GM21737 (cell line): Measurements from ENCODE around the gene ZNF846.
"Not testable (repeated sequence)": the region's sequence is repeated elsewhere in the genome, so short reads cannot be mapped to it uniquely, and the experiment has no call there.

Experiments
- ATAC-seq: cut with Tn5 transposase; IDR thresholded peaks from one replicate; pipeline ENCODE4 v1.9.1; 2021; ENCODE audit warnings: mild to moderate bottlenecking, moderate library complexity; ENCODE audit not compliant: unreplicated experiment

The ZNF846 gene

DNA sequence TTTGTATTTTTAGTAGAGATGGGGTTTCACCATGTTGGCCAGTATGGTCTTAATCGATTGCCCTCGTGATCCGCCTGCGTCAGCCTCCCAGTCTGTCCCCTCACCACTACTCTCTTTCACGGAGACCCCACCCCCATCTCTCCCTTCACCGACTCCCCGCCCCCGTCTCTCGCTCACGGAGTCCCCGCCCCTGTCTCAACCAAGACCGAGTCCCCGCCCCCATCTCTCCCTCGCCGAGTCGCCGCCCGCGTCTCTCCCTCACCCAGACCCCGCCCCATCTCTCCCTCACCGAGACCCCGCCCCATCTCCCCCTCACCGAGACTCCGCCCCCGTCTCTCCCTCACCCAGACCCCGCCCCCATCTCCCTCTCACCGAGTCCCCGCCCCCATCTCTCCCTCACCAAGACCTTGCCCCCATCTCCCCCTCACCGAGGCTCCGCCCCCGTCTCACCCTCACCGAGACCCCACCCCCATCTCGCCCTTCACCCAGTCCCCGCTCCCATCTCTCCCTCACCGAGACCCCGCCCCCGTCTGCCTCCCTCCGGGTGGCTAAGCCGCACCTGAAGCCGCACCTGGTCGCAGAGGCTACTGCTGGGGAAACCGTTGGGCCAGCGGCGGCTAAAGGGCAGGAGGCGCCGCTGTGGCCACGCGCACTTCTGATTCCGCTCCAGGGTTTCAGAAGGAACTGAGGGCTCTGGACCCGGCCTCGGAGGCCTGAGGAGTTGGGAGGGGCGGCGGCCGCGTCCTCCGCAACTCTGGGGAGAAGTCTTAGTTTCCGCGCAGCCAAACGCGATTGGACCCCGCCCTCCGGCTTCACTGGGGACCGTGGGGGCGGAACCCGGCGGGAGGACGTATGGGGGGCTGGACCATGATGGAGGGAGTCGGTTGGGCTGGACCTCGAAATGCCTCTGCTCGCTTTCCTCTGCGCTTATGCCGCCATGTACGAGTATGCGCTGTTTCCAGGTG is 17.1 kb upstream of the ZNF846 start:
- peak; percentile 65 for ATAC-seq

DNA sequence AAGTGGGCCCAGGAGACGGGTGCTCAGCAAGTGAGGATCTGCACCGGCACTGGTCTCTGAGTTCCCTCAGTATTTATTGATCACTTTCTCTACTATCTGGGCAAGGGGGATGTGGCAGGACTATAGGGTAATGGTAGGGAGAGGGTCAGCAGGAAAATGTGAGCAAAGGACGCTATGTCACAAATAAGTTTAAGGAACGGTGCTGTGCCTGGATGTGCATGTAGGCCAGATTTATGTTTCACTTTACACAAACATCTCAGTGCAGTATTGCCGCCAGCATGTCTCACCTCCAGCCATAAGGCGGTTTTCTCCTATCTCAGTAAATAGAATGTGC is 15.6 kb upstream of the ZNF846 start:
- not testable (repeated sequence) for ATAC-seq

DNA sequence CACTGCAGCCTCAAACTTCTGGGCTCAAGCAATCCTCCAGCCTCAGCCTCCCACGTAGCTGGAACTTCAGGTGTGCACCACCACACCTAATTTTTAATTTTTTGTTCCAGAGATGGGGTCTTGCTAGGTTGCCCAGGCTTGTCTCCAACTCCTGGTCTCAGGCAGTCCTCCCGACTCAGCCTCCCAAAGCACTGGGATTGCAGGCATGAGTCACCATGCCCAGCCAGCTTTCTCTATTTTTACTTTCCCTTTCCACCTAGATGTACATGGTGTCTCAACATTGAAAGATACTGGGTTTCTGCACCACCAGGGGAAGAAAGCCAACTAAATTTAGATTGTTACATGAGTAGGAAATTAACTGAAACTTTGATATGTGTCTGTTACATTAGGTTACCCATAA is 13.8 kb upstream of the ZNF846 start:
- no peak for ATAC-seq

DNA sequence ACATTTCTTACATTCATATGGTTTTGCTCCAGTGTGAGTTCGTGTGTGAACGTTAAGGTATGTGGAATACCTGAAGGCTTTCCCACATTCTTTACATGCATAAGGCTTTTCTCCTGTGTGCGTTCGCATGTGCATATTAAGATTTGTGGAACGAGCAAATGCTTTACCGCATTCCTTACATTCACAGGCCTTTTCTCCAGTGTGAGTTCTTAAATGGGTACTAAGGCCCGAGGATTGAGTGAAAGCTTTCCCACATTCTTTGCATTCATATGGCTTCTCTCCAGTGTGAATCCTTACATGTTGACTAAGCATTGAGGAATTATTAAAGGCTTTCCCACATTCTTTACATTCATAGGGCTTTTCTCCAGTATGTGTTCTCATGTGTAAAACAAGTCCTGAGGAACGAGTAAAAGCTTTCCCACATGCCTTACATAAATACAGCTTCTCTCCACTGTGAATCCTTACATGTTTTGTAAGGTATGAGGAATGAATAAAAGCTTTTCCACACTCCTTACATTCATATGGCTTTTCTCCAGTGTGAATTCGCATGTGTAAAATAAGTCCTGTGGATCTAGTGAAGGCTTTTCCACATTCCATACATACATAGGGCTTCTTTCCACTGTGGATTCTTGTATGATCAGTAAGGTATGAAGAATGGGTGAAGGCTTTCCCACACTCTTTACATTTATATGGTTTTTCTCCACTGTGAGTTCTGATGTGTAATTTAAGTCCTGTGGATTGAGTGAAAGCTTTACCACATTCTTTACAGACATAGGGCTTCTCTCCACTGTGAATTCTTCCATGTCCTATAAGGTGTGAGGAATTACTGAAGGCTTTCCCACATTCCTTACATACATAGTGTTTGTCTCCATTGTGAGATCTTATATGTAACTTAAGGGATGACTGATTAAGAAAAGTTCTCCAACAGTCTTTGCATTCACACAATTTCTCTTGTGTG is 10.7 kb downstream of the ZNF846 start:
- no peak for ATAC-seq

DNA sequence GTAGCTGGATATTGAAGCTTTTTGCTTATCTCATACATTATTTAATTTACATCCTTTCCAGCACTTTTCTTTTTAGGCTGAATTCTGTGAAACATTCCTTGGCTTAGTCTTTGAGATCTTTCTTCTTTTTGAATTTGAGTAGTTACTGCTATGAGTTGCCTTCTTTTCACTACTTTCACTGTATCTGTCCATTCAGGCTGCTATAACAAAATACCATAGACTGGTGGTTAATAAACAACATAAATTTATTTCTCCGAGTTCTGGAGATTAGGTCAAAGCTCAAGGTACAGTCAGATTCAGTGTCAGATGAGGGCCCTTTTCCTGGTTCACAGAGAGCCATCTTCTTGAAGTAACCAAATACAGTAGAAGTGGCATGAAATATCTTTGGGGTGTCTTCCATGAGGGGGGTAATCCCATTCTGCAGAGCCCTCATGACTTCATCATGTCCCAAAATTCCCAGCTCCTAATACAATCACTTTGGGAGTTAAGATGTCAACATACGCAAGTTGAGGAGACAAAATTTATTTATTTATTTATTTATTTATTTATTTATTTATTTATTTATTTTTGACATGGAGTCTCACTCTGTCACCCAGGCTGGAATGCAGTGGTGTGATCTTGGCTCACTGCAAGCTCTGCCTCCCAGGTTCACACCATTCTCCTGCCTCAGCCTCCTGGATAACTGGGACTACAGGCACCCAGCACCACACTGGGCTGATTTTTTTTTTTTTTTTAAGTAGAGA is 15.7 kb downstream of the ZNF846 start:
- no peak for ATAC-seq

DNA sequence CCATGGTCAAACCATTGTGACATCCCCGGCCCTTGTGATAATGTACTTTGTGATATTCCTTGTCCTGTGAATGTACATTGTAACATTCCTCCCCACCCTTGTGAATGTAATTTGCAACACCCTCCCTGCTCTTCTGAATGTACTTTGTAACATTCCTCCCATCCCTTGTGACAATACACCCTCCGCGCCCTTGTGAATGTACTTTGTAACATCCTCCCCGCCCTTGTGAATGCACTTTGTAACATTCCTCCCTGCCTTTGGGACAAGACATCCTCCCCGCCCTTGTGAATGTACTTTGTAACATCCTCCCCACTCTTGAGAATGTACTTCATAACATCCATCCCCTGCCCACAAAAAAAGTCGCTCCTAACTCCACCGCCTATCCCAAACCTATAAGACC is 17.1 kb downstream of the ZNF846 start:
- no peak for ATAC-seq

DNA sequence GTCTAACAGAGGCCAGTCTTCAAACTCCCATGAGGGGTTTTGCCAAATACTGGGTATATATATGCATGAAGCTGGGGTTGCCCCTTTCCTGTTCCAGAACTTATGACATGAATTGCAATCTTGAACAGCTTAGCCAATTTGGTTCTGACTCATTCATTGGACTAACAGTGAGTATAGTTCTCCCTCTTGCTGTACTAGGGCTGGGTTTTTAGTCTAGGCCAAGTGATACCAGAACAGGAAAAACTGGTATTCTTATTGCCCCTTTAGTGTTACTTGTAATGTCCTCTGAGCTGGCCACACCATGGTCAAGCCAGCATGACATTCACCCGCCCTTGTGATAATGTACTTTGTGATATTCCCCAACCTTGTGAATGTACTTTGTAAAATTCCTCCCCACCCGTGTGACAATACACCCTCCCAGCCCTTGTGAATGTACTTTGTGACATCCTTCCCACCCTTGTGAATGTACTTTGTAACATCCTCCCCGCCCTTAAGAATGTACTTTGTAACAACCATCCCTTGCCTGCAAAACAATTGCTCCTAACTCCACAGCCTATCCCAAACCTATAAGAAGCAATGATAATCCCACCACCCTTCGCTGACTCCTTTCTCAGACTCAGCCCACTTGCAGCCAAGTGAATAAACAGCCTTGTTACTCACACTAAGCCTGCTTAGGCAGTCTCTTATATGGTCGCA is 26.9 kb downstream of the ZNF846 start:
- ATAC-seq: no peak

DNA sequence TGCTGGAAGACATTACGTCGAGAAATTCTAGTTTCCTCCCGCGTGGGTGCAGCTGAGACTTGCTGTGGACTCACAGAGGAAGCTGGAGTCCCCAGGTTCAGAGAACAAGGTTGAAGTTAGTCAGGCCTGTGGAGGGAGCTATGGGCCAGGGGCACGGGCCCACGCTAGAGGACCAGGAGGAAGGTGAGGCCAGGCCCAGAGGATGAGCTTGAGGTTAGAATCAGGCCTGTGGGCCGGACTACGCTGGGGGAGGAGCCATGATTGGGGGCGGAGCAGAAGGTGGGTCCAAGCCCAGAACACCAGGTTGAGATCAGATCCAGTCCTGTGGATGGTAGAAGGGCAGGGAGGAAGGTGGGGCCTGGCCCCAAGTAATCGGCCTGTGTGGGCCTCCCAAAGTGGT is 32.6 kb downstream of the ZNF846 start:
- ATAC-seq: no peak

DNA sequence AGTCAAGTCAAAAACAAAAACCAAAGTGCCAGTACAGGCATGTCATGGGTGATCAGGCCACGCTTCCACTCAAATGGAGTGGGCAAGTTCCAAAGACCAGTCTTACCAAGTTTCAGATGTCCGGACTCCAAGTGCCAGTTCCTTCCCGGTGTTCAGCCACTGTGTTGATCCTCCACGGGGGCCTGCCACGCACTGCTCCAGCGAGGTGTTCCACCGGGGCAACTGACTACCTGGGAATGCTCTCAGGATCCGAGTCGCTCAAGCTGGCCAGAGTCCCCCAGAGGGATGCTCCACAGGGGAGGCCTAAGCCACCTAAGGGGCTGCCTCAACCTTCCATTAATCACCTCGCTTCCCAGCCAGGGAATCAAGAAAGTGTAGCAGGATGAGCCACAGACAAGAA is 38.5 kb downstream of the ZNF846 start:
- not testable (repeated sequence) for ATAC-seq

DNA sequence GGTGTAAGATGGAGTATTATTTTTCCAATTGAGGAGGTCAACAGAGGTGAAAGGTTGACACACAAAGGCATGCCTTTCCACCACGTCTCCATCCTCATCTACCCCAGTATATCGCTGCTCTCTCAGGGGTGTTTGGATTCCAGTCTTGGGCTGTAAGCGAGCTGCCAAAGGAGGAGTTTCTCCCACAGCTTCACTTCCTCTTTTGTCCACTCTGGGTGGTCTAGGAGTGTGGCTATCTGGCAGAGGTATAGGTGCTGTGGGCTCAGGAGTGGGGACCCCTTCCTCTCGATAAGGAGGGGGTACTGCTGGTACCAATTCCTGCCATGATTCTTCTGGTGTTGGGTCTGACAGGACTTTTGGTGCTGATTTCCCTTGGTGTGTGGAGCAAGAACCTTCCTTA is 39.4 kb downstream of the ZNF846 start:
- ATAC-seq: no peak

DNA sequence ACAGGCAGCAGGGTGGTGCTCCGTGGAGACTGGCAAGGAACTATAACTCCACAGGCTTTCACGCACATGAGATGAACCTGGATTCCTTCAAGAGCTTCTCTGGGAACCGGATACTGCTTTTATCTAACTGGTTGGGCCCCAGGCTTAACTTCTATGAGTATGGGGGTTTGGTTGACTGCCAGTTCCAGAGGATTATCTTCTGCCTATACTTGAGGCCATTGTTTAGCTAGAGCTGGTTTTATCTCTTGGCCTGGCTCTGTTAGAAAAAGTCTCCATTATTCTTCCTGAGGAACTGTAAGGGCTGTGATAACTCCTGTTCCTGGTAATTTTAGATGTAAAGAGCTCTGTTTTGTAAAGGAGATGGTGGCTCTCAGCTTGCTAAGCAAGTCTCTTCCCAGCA is 40.9 kb downstream of the ZNF846 start:
- ATAC-seq: no peak

DNA sequence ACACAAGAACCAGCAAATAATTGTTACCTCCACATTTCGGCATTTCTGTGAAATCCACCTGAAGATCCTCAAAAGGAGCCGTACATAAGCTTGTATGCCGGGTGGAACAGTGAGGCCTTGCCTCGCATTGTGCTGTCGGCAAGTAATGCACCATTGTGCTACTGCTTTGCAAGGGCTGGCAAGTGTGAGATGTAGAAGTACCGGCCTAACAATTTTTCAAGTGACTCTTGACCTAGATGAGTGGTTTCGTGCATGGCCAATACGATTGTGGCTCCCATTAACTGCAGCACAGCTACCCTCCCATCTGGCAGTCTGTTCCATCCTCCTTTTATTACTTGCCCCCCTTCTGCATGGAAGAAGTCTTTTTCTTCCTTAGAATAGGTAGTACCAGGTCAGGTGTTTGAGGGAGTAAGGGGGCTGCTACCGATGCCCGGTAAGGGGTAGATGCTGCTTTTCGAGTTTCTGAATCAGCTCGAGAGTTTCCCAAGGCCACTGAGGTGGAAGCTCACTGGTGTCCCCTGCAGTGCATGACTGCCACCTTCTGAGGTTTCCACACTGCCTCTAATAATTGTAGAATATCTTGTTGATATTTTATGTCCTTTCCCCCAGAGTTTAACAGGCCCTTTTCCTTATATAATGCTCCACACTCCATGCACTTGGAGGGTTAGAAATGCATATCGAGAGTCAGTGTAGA is 42.9 kb downstream of the ZNF846 start:
- not testable (repeated sequence) for ATAC-seq

DNA sequence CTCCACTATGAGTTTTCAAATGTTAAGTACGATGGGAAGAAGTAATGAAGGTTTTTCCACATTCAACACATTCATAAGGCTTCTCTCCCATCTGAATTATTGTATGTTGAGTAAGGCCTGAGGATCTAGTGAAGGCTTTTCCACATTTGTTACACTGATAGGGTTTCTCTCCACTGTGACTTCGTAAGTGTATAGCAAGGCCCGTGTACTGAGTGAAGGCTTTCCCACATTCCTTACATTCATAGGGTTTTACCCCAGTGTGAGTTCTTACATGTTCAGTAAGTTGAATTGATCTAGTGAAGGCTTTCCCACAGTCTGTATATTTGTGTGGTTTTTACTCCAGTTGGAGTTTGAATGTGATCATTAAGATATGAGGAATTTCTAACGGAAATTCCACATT is 44.4 kb downstream of the ZNF846 start:
- ATAC-seq: no peak

DNA sequence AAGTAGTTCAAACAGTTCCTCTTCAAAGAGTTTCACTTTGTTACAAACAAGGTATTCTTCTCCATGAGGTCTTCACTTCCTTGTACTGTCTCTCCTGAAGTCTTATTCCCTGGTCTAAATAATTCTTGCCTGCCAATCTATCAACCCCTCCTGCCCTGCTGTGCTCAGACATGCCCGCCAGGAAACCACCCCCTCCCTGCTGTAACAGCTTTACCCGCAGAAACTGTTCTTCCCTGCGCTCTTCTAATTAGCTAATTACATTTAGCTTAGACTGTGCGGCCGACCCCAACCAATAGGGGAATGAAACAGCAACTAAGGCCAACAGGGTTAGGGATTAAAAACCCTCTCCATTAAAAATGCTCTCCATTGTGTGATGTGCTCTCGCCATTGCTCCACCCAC is 46.7 kb downstream of the ZNF846 start:
- ATAC-seq: no peak

DNA sequence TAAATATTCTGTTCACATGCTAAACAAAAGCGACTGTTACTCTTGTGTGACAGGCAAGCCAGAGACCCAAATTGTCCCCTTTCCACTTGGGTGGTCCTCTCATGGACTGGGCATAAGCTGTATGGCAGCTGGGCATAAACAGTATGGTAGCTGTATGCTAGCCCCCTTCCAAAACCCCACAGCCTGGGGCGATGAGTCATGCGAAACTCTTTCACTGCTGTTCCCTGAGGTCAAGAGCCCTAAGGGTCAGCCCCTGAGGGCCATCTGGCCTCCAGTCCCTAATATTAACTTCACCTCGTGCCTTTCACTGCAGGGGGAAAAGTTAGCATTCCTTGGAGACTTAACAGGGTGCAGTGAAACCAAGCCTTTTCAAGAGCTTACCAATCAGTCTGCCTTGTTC is 48.0 kb downstream of the ZNF846 start:
- no peak for ATAC-seq

DNA sequence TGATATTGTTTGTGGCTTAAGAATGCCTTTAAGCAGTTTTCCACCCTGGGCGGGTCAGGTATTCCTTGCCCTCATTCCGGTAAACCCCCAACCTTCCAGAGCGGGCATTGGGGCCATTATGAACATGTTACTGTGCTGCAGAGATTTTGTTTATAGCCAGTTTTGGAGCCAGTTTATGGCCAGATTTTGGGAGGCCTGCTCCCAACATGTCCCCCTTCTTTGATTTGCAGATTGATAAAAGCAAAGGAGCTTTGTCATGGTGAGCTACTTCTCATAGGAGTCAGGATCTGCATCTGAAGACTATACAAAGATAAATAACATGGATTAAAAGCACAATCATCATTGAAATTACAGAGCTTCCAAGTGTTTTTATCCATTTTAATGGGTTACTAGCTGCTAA is 56.7 kb downstream of the ZNF846 start:
- no peak for ATAC-seq

DNA sequence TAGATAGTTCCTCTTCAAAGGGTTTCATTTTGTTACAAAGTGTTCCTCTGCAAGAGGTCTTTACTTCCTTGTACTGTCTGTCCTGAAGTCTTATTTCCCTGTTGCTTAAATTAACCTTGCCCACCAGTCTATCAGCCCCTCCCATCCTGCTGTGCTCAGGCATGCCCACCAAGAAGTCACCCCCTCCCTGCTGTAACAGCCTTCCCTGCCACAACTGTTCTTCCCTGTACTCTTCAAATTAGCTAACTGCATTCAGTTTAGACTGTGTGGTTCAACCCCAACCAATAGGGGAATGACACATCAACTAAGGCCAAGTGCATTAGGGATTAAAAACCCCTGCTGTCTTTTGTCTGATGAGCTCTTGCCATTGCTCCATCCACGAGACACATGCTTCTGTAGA is 59.2 kb downstream of the ZNF846 start:
- ATAC-seq: no peak

DNA sequence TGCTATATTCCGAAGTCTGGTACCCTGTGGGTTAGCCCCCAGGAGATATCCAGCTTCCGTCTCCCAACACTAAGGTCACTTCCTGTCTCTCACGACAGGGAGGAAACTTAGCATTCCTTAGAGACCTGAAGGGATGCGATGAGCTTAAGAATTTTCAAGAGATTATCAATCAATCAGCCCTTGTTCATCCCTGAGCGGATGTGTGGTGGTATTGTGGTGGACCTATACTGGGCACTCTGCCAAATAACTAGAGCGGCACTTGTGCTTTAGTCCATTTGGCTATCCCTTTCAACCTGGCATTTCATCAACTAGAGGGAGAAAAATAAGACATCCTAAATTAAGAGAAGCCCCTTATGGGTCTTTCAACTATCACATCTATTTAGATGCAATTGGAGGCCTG is 62.7 kb downstream of the ZNF846 start:
- ATAC-seq: no peak

DNA sequence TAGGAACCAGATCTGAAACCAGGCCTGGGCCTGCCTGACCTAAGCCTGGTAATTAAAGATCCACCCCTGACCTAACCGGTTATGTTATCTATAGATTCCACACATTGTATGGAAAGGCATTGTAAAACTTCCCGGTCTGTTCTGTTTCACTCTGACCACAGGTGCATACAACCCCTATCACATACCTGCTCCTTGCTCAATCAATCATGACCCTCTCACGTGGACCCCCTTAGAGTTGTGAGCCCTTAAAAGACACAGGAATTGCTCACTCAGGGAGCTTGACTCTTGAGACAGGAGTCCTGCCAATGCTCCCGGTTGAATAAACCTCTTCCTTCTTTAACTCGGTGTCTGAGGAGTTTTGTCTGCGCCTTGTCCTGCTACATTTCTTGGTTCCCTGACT is 66.4 kb downstream of the ZNF846 start:
- ATAC-seq: no peak
